DMS114 treated with DMSO at 0.1 percent for 48 hours (cell line): ENCODE results near the gene HRH1.

Source experiments
- DNase-seq: peaks from one replicate; lab custom pipeline; 2025; ENCODE audit not compliant: unreplicated experiment; lab: John Stamatoyannopoulos, UW

Gene HRH1

GRCh38 chr3:11312166-11312565, 157.9 kb downstream of the HRH1 start:
- no peak for DNase-seq
